Lung (tissue), 12 donors: Measurements from ENCODE around the gene PCID2. TPM values are rescaled to one million over a fixed set of nuclear protein-coding genes. Genes with fewer than 3 reads are reported as not detected.
A peak's percentile ranks its signal among the peaks of the same experiment; 100 is the strongest.

ENCODE experiments used
- ATAC-seq: fragments of 200-7000 bp; cut with Tn5 transposase; one replicate; pipeline ENCODE4 v1.9.1; 2020; ENCODE audit warnings: moderate number of reproducible peaks; ENCODE audit not compliant: insufficient read depth, low FRiP score
- DNase-seq, 3 donors: peaks; one replicate each; pipeline ENCODE4 v3.0.0-alpha.2; 2013 to 2017
- H3K27ac ChIP-seq, 2 donors: one replicate each; pipeline ENCODE4 v1.5.1; 2013; ENCODE audit warnings: mild to moderate bottlenecking in 2 of 2, moderate library complexity in 2 of 2, control low read depth in 1 of 2, inconsistent platforms in 1 of 2, low read depth in 1 of 2, low read length in 1 of 2
- H3K27me3 ChIP-seq, 3 donors: one replicate each; pipeline ENCODE4 v1.5.1; 2013; ENCODE audit warnings: low read length in 2 of 3; ENCODE audit not compliant: control insufficient read depth in 3 of 3, insufficient read depth in 3 of 3
- H3K36me3 ChIP-seq, 4 donors: one replicate each; pipeline ENCODE4 v1.5.1; 2013; ENCODE audit warnings: low read length in 4 of 4, mild to moderate bottlenecking in 1 of 4, moderate library complexity in 1 of 4; ENCODE audit not compliant: control insufficient read depth in 4 of 4, insufficient read depth in 4 of 4
- H3K4me1 ChIP-seq, 5 donors: one replicate each; pipeline ENCODE4 v1.5.1; 2013; ENCODE audit warnings: low read length in 5 of 5, mild to moderate bottlenecking in 2 of 5, moderate library complexity in 1 of 5; ENCODE audit not compliant: control insufficient read depth in 5 of 5, insufficient read depth in 5 of 5
- H3K4me3 ChIP-seq: one replicate; pipeline ENCODE4 v1.5.1; 2013; ENCODE audit warnings: mild to moderate bottlenecking, control low read depth, moderate library complexity
- H3K9ac ChIP-seq, 2 donors: one replicate each; pipeline ENCODE4 v1.5.1; 2013; ENCODE audit warnings: low read length in 2 of 2, control low read depth in 1 of 2; ENCODE audit not compliant: insufficient read depth in 1 of 2
- H3K9me3 ChIP-seq, 4 donors: one replicate each; pipeline ENCODE4 v1.5.1; 2013; ENCODE audit warnings: low read length in 3 of 4, mild to moderate bottlenecking in 1 of 4, moderate library complexity in 1 of 4; ENCODE audit not compliant: control insufficient read depth in 4 of 4, insufficient read depth in 3 of 4
- WGBS, 2 donors: extraction: QIAGEN DNeasy Blood & Tissue Kit; methylation state at CpG; one replicate each; pipeline ENCODE4 v1.1.7; 2013; 5-methylcytosine and 5-hydroxymethylcytosine counted together
- polyA plus RNA-seq, 2 donors: library from polyadenylated mRNA; stranded (reverse); fragments of 200-250 nt; gene quantifications; one replicate each; pipeline ENCODE4 v1.2.1, GENCODE V29; 2013
- total RNA-seq, 2 donors: library from RNA; depleted of rRNA in 1 of 2; stranded (reverse); fragments of >200 nt in 1 of 2; gene quantifications; one replicate each; pipeline ENCODE4 v1.2.1, GENCODE V29; 2014 to 2021
- TF ChIP-seq, protein P1 (sequence below): IDR thresholded peaks from 2 replicates; pipeline ENCODE4 v1.5.1; 2012; ENCODE audit warnings: mild to moderate bottlenecking; ENCODE audit errors: control extremely low read depth, extremely low read depth
- donor health status: control.
- donor health status: control.
- donor health status: Bipolar disorder and iron deficiency.
- donor health status: healthy.
- donor health status: DM: yes; HTN: yes; CAD: no.

The PCID2 gene
- total and polyA plus RNA-seq, 4 donors = 31.5 to 86.2 (median 37.3) TPM

DNA sequence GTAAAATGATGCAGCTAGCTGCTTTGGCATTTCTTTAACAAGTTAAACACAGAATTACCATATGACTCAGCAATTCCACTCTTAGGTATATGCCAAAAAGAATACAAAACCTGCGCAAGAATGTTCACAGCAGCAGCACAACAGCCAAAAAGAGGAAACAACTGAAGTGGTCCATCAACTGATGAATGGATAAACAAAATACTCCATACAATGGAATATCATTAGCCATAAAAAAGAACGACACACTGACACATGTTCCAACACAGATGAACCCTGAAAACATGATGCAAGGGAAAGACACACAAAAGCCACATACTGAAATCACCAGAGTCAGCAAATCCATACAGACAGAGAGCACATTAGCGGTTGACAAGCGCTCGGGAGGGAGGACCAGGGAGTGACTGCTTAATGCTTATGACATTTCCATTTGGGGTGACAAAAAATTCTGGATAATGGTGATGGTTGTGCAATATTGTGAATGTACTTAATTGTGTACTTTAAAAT is 3.0 kb downstream of the PCID2 start:
- H3K4me1 ChIP-seq = peaks cover 0 to 27% (median 10%) of the 10 kb centered on the region in 5 donors

DNA sequence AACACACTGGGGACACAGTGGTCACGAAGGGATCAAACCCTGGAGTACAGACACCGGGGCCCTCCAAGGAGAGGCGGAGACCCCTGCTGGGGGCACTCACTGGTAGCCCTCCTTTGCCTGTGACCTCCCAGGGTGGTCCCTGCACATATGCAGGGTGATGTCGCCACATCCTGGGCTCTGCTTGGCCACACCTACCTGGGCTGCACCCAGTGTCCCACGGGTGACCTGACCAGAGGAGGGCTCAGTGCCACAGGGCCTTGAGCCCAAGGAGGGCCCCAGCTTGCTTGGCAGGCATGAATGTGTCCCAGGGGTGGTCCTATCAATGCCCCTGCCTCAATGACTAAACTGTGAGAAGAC is 4.1 kb downstream of the PCID2 start:
- 88 to 90% methylated on average over 5 of the region's 5 CpGs for WGBS, 2 donors
- DNase-seq = no peak
- Histone ChIP-seq H3K27ac (peak overlapping the region in 1 of 2 donors; percentile 90), H3K4me3 (no peak overlapping the region), H3K4me1 (peaks cover 0 to 27% (median 10%) of the 10 kb centered on the region in 5 donors), H3K36me3 (peaks cover 0 to 8% (median 2%) of the 10 kb centered on the region in 4 donors), H3K27me3 (no peaks in the 10 kb centered on the region), H3K9ac (no peak overlapping the region), H3K9me3 (no peaks in the 10 kb centered on the region)
- TF ChIP-seq, protein P1, sequence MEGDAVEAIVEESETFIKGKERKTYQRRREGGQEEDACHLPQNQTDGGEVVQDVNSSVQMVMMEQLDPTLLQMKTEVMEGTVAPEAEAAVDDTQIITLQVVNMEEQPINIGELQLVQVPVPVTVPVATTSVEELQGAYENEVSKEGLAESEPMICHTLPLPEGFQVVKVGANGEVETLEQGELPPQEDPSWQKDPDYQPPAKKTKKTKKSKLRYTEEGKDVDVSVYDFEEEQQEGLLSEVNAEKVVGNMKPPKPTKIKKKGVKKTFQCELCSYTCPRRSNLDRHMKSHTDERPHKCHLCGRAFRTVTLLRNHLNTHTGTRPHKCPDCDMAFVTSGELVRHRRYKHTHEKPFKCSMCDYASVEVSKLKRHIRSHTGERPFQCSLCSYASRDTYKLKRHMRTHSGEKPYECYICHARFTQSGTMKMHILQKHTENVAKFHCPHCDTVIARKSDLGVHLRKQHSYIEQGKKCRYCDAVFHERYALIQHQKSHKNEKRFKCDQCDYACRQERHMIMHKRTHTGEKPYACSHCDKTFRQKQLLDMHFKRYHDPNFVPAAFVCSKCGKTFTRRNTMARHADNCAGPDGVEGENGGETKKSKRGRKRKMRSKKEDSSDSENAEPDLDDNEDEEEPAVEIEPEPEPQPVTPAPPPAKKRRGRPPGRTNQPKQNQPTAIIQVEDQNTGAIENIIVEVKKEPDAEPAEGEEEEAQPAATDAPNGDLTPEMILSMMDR = no peak
- ATAC-seq = no peak

More for the DNA sequence above, 3.0 kb downstream of the PCID2 start:
- TF ChIP-seq, protein P1 = no peak
- 62 to 74% methylated on average over 5 of the region's 5 CpGs for WGBS, 2 donors
- ATAC-seq = no peak
- DNase-seq = no peak
- peaks cover 0 to 4% (median 0%) of the 10 kb centered on the region in 4 donors for H3K36me3 ChIP-seq
- no peaks in the 10 kb centered on the region for H3K9me3 ChIP-seq
- H3K27me3 ChIP-seq = no peaks in the 10 kb centered on the region
- H3K27ac ChIP-seq = peak overlapping the region in 1 of 2 donors; percentile 51
- no peak overlapping the region for H3K4me3 ChIP-seq
- no peak overlapping the region for H3K9ac ChIP-seq

DNA sequence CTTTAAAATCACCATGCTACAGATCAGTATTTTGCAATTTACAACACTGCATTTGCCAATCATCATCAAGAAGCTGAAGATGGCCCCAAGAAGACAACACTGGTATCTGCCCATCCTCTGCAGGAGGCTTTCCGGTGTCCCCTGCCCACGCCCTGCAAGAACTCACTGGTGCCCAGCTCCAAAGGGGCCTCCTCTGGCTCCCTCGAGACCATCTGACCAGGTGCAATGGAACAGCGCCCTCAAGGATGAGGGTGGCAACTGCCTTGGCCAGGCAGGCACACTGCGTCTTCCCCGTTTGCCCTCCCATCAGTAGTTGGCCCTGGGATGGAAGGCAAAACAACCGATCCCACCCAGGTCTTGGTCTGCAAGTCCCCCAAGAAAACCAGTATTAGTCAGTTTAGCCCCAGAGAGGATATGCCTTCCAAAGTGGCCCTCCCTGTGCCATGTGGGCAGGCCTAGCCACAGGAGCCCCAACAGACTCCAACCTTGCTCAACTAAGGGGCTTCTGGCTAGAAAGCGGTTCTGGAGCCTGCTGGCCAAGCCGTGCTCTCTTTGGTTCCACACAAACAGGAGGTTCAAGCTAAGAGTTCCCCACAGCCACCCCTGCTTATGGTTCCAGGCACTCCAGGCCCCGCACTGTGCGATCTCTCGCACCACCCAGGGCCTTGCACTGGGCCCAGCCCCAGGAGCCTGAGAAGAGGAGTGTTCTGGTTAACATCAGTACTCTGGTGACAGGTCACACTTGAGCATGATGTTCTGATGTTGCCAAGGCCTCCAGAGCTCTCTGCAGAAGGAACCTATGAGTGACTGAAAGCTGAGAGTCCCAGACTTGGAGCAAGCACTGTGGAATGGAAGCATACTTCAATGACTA is 4.7 kb downstream of the PCID2 start:
- H3K27me3 ChIP-seq = no peaks in the 10 kb centered on the region
- H3K4me1 ChIP-seq = peaks cover 0 to 27% (median 10%) of the 10 kb centered on the region in 5 donors
- 94 to 95% methylated on average over 12 of the region's 12 CpGs for WGBS, 2 donors
- H3K4me3 ChIP-seq = no peak overlapping the region
- H3K9ac ChIP-seq = no peak overlapping the region
- H3K9me3 ChIP-seq = no peaks in the 10 kb centered on the region
- H3K36me3 ChIP-seq = peaks cover 0 to 10% (median 5%) of the 10 kb centered on the region in 4 donors
- no peak for DNase-seq
- peak overlapping the region in 1 of 2 donors; percentile 90 for H3K27ac ChIP-seq
- ATAC-seq = no peak
- TF ChIP-seq, protein P1 = no peak
